Neural cell (in vitro differentiated cells): ENCODE data around the gene NR1I3. TPM values are rescaled to one million over a fixed set of nuclear protein-coding genes. Genes with fewer than 3 reads are reported as not detected.
A peak's percentile ranks its signal among the peaks of the same experiment; 100 is the strongest.
"Not testable (repeated sequence)": the region's sequence is repeated elsewhere in the genome, so short reads cannot be mapped to it uniquely, and the experiment has no call there.

ENCODE experiments used
- H2AFZ ChIP-seq: fragments of 200-600, 300-800 bp; sonication (generic), shearing (Covaris generic); 2 replicates; pipeline ENCODE4 v1.6.0; 2014; ENCODE audit warnings: low read depth, mild to moderate bottlenecking, antibody characterized with exemption, low read length, moderate library complexity
- H3F3A ChIP-seq: fragments of 200-600 bp; shearing (Covaris generic); 2 replicates; pipeline ENCODE4 v1.6.1; 2016; ENCODE audit warnings: mild to moderate bottlenecking, moderate library complexity, mixed read lengths, antibody characterized with exemption, low read length; ENCODE audit not compliant: insufficient read depth, poor library complexity, severe bottlenecking
- H3K27ac ChIP-seq: fragments of 200-600, 300-800 bp; sonication (generic), shearing (Covaris generic); 2 replicates; pipeline ENCODE4 v1.5.1; 2014; ENCODE audit warnings: mild to moderate bottlenecking, low read length, moderate library complexity
- H3K27me3 ChIP-seq: fragments of 300-800, 200-600 bp; sonication (generic), shearing (Covaris generic); 2 replicates; pipeline ENCODE4 v1.6.0; 2014; ENCODE audit warnings: mild to moderate bottlenecking, low read depth, low read length, moderate library complexity; ENCODE audit not compliant: insufficient read depth
- H3K36me3 ChIP-seq: fragments of 300-800, 200-600 bp; sonication (generic), shearing (Covaris generic); 2 replicates; pipeline ENCODE4 v1.5.1; 2014; ENCODE audit warnings: mild to moderate bottlenecking, antibody characterized with exemption, low read length, moderate library complexity; ENCODE audit not compliant: insufficient read depth
- H3K4me2 ChIP-seq: fragments of 300-800, 200-600 bp; sonication (generic), shearing (Covaris generic); 2 replicates; pipeline ENCODE4 v1.6.0; 2014; ENCODE audit warnings: mild to moderate bottlenecking, low read length
- H3K4me3 ChIP-seq: fragments of 300-800, 200-600 bp; sonication (generic), shearing (Covaris generic); 2 replicates; pipeline ENCODE4 v1.5.1; 2014; ENCODE audit warnings: mild to moderate bottlenecking, low read length, moderate library complexity
- H3K79me2 ChIP-seq: fragments of 200-600 bp; shearing (Covaris generic); replicated peaks from 2 replicates; pipeline ENCODE4 v1.6.0; 2014; ENCODE audit warnings: mild to moderate bottlenecking, low read length, moderate library complexity; ENCODE audit not compliant: insufficient read depth
- H3K9ac ChIP-seq: fragments of 300-800, 200-600 bp; sonication (generic), shearing (Covaris generic); 2 replicates; pipeline ENCODE4 v1.6.1; 2016; ENCODE audit warnings: mild to moderate bottlenecking, low read length, mixed read lengths
- H3K9me2 ChIP-seq: fragments of 200-600 bp; shearing (Covaris generic); 2 replicates; pipeline ENCODE4 v1.6.1; 2016; ENCODE audit warnings: mild to moderate bottlenecking, low read length, mixed read lengths; ENCODE audit not compliant: insufficient read depth
- H3K9me3 ChIP-seq: fragments of 200-600, 300-800 bp; sonication (generic), shearing (Covaris generic); 2 replicates; pipeline ENCODE4 v1.6.1; 2016; ENCODE audit warnings: mild to moderate bottlenecking, mixed run types, low read length, moderate library complexity, mixed read lengths
- H4K20me1 ChIP-seq: fragments of 200-600 bp; shearing (Covaris generic); 2 replicates; pipeline ENCODE4 v1.6.1; 2016; ENCODE audit warnings: mild to moderate bottlenecking, mixed run types; ENCODE audit not compliant: insufficient read depth
- CTCF ChIP-seq: fragments of 450-650 bp; IDR thresholded peaks from 2 replicates; pipeline ENCODE4 v1.5.1; 2014; ENCODE audit warnings: antibody characterized with exemption, mild to moderate bottlenecking, moderate library complexity; ENCODE audit not compliant: poor library complexity, severe bottlenecking
- EP300 ChIP-seq: fragments of 450-650 bp; conservative IDR thresholded peaks from 2 replicates; pipeline ENCODE4 v1.6.1; 2014; ENCODE audit warnings: antibody characterized with exemption, mild to moderate bottlenecking, moderate library complexity; ENCODE audit not compliant: poor library complexity, severe bottlenecking
- MXI1 ChIP-seq: fragments of 450-650 bp; conservative IDR thresholded peaks from 2 replicates; pipeline ENCODE4 v1.6.1; 2014; ENCODE audit warnings: antibody characterized with exemption, mild to moderate bottlenecking; ENCODE audit not compliant: poor library complexity, severe bottlenecking
- POLR2AphosphoS5 ChIP-seq: IDR thresholded peaks from 2 replicates; pipeline ENCODE4 v1.6.1; 2012
- RAD21 ChIP-seq: fragments of 450-650 bp; conservative IDR thresholded peaks from 2 replicates; pipeline ENCODE4 v1.6.1; 2014; ENCODE audit warnings: antibody characterized with exemption, mild to moderate bottlenecking, moderate library complexity
- TAF1 ChIP-seq: IDR thresholded peaks from 2 replicates; pipeline ENCODE4 v1.6.1; 2012; ENCODE audit warnings: low read depth
- polyA plus RNA-seq: library from polyadenylated mRNA; depleted of rRNA; stranded (reverse); fragments of >200 nt; gene quantifications from 2 replicates; pipeline ENCODE4 v1.2.3, GENCODE V29; 2014

The NR1I3 gene
- polyA plus RNA-seq, 1 donor from 2014 or later = not detected

GRCh38 chr1:161258439-161259344, 20.7 kb upstream of the NR1I3 start, which contains the start of gene PCP4L1:
PCP4L1 (plus strand) TSS chr1:161258745; CDS start chr1:161258975, 230 bp downstream.
- Histone ChIP-seq H3F3A (no peaks in the 10 kb centered on the region), H3K4me3 (peak within 1 kb of the TSS; percentile 80), H2AFZ (peak within 1 kb of the TSS; percentile 25), H3K27me3 (peaks cover 20% of the 10 kb centered on the region), H3K79me2 (no peaks in the 10 kb centered on the region), H3K4me2 (peak within 1 kb of the TSS; percentile 33), H3K9me3 (peaks cover 3% of the 10 kb centered on the region), H3K27ac (no peak within 1 kb of the TSS), H3K36me3 (no peaks in the 10 kb centered on the region), H4K20me1 (no peaks in the 10 kb centered on the region), H3K9me2 (no peaks in the 10 kb centered on the region), H3K9ac (peak within 1 kb of the TSS; percentile 66)
- TF ChIP-seq RAD21 (peak; percentile 23), EP300 (peak; percentile 31), MXI1 (peak; percentile 38), TAF1 (no peak), CTCF (peak; percentile 37), POLR2AphosphoS5 (peak; percentile 54)

GRCh38 chr1:161257109-161257508, 19.1 kb upstream of the NR1I3 start:
- not testable (repeated sequence) for H3K27ac ChIP-seq, H3K79me2 ChIP-seq, H3K9me2 ChIP-seq, H3K4me2 ChIP-seq, H3F3A ChIP-seq, H2AFZ ChIP-seq, H3K36me3 ChIP-seq, H3K9me3 ChIP-seq, H4K20me1 ChIP-seq, H3K9ac ChIP-seq, H3K4me3 ChIP-seq
- peaks cover 20% of the 10 kb centered on the region for H3K27me3 ChIP-seq

GRCh38 chr1:161255955-161256520, 18.0 kb upstream of the NR1I3 start:
- not testable (repeated sequence) for H2AFZ ChIP-seq, H3K9me3 ChIP-seq
- peaks cover 20% of the 10 kb centered on the region for H3K27me3 ChIP-seq

GRCh38 chr1:161255302-161255701, 17.3 kb upstream of the NR1I3 start:
- not testable (repeated sequence) for H3K4me2 ChIP-seq, H3K36me3 ChIP-seq, H3K9me3 ChIP-seq, H3F3A ChIP-seq, H3K27ac ChIP-seq, H4K20me1 ChIP-seq, H3K9ac ChIP-seq, H3K79me2 ChIP-seq, H3K4me3 ChIP-seq, H3K9me2 ChIP-seq, H2AFZ ChIP-seq
- peaks cover 17% of the 10 kb centered on the region for H3K27me3 ChIP-seq

More at GRCh38 chr1:161255955-161256520, 18.0 kb upstream of the NR1I3 start:
- not testable (repeated sequence) for H3K4me2 ChIP-seq, H4K20me1 ChIP-seq, H3K9ac ChIP-seq, H3K27ac ChIP-seq, H3K36me3 ChIP-seq, H3K4me3 ChIP-seq, H3F3A ChIP-seq, H3K9me2 ChIP-seq, H3K79me2 ChIP-seq
